ENCODE measurements around the gene STIL. TPM values are rescaled to one million over a fixed set of nuclear protein-coding genes. Genes with fewer than 3 reads are reported as not detected.

Gene STIL
- total RNA-seq, 1 experiment from 2014 or later, result 28.5 TPM

Other genes with a start within 250 kb of the STIL start
- gene CYP4Z1, start 246.9 kb downstream of the STIL start, total RNA-seq (2014; rRNA removed), result not detected in 2 replicates
- gene CYP4A22, start 176.7 kb downstream of the STIL start, total RNA-seq (2014; rRNA removed), result not detected in 2 replicates
- gene PDZK1IP1, start 124.1 kb downstream of the STIL start, total RNA-seq (2014; rRNA removed), result not detected in 2 replicates
- not detected in 2 replicates for gene TAL1, start 81.9 kb downstream of the STIL start, total RNA-seq (2014; rRNA removed)
- 133 and 152 TPM in 2 replicates for gene CMPK1, start 19.6 kb upstream of the STIL start, total RNA-seq (2014; rRNA removed)
- not detected in 2 replicates for gene FOXE3, start 102.1 kb upstream of the STIL start, total RNA-seq (2014; rRNA removed)
- gene FOXD2, start 123.9 kb upstream of the STIL start, total RNA-seq (2014; rRNA removed), result 0.26 and 0.40 TPM in 2 replicates